ENCODE results near the gene SLC28A1. TPM values are rescaled to one million over a fixed set of nuclear protein-coding genes. Genes with fewer than 3 reads are reported as not detected.

The SLC28A1 gene
- total RNA-seq, 1 experiment from 2014 or later = 0.13 TPM

- no peak overlapping the region for H3T11ph ChIP-seq (ENCODE audit: low read length)
- Mint-ChIP-seq H3K9me3 (no peaks in the 10 kb centered on the region), H3K36me3 (ENCODE audit: insufficient read depth in 1 of 3, low read depth in 3 of 3) (peaks cover 0 to 18% (median 7%) of the 10 kb centered on the region in 3 experiments; a peak in 5 of 7 replicates), H3K27ac (no peak overlapping the region), H3K4me3 (no peak overlapping the region), H3K27me3 (ENCODE audit: low read depth) (no peaks in the 10 kb centered on the region), H3K4me1 (no peaks in the 10 kb centered on the region)
- no peak overlapping the region for H2AFZ ChIP-seq (ENCODE audit: low read length)
- H3K79me1 ChIP-seq (ENCODE audit: insufficient read depth, low read depth, low read length, poor library complexity, severe bottlenecking) = no peaks in the 10 kb centered on the region
- H2BK20ac ChIP-seq (ENCODE audit: low read depth, low read length, poor library complexity, severe bottlenecking) = no peak overlapping the region
- DNase-seq = no peak
- no peaks in the 10 kb centered on the region for H3K23me2 ChIP-seq (ENCODE audit: insufficient read length, low read depth, low read length, poor library complexity, severe bottlenecking)
- no peak overlapping the region for H3K4me2 ChIP-seq (ENCODE audit: insufficient read depth, insufficient read length, low read length)
- no peak overlapping the region for H3K4ac ChIP-seq (ENCODE audit: low read depth, low read length)
- no peaks in the 10 kb centered on the region for H4K20me1 ChIP-seq (ENCODE audit: control insufficient read depth, insufficient read depth, insufficient read length)
- no peak overlapping the region for H3K14ac ChIP-seq (ENCODE audit: insufficient read depth, low read length)
- H4K8ac ChIP-seq (replicated peaks; ENCODE audit: insufficient read length, low read depth, low read length) = no peak overlapping the region
- no peak overlapping the region for H2BK5ac ChIP-seq (ENCODE audit: insufficient read length, low read length)
- no peak overlapping the region for H4K91ac ChIP-seq (ENCODE audit: insufficient read length, low read depth, low read length)
- no peak overlapping the region for H2AK5ac ChIP-seq (ENCODE audit: insufficient read length, low read length)
- no peaks in the 10 kb centered on the region for H3K4me1 ChIP-seq (ENCODE audit: insufficient read depth, low read length)
- no peak overlapping the region for H3K23ac ChIP-seq (ENCODE audit: insufficient read length, low read depth, low read length)
- no peak overlapping the region for H2BK15ac ChIP-seq (ENCODE audit: low read depth, low read length)
- no CpG with 5 or more reads among the region's 15 CpGs for WGBS (ENCODE audit: extremely low coverage, insufficient read length, low lambda C conversion rate)
- no peak for TF ChIP-seq CTCF (conservative IDR thresholded peaks at IDR 0.05)
- H3K9ac ChIP-seq (ENCODE audit: extremely low read depth, insufficient read length, low read length) = no peak overlapping the region
- no peaks in the 10 kb centered on the region for H3K79me2 ChIP-seq (ENCODE audit: insufficient read depth, low read length)
- H3K56ac ChIP-seq (ENCODE audit: insufficient read length, low read depth, low read length) = no peak overlapping the region
- H2BK12ac ChIP-seq (ENCODE audit: insufficient read length, low read depth, low read length) = no peak overlapping the region
- H3K9me3 ChIP-seq (ENCODE audit: control insufficient read depth, low read depth, low read length) = no peaks in the 10 kb centered on the region
- no peaks in the 10 kb centered on the region for H3K27me3 ChIP-seq (ENCODE audit: insufficient read depth, low read length)
- H4K5ac ChIP-seq (ENCODE audit: insufficient read length, low read depth, low read length) = no peak overlapping the region
- H2BK120ac ChIP-seq (ENCODE audit: low read depth, low read length, poor library complexity, severe bottlenecking) = no peak overlapping the region
- no peak overlapping the region for H3K18ac ChIP-seq (ENCODE audit: insufficient read length, low read depth, low read length)
- H3K27ac ChIP-seq (ENCODE audit: insufficient read length, low read depth, low read length) = no peak overlapping the region
Observed at GRCh38 chr15:84857418-84858004, 27.0 kb upstream of the SLC28A1 start.

All from H9 (cell line).